Endothelial cell of umbilical vein (primary cell): ENCODE results near the gene ZBTB18.

Experiments used
- EZH2 ChIP-seq: IDR thresholded peaks from 2 replicates; pipeline ENCODE4 v1.6.1; 2012; ENCODE audit warnings: borderline replicate concordance, low read depth, mild to moderate bottlenecking, moderate library complexity, low read length, inconsistent platforms; ENCODE audit not compliant: severe bottlenecking
- FOS ChIP-seq: IDR thresholded peaks from 2 replicates; pipeline ENCODE4 v1.6.1; 2011; ENCODE audit warnings: mild to moderate bottlenecking, low read length, moderate library complexity, borderline replicate concordance; ENCODE audit not compliant: insufficient read depth
- GATA2 ChIP-seq: IDR thresholded peaks from 2 replicates; pipeline ENCODE4 v1.7.0; 2011; ENCODE audit warnings: low read depth, mild to moderate bottlenecking, moderate library complexity, mixed read lengths, low read length; ENCODE audit not compliant: insufficient read length, insufficient read depth
- JUN ChIP-seq: IDR thresholded peaks from 2 replicates; pipeline ENCODE4 v1.6.1; 2011; ENCODE audit warnings: borderline replicate concordance, low read depth; ENCODE audit not compliant: insufficient read length, insufficient read depth
- MYC ChIP-seq: IDR thresholded peaks from one replicate; pipeline ENCODE4 v1.6.1; 2011; ENCODE audit warnings: mild to moderate bottlenecking, low read depth, low read length
- POLR2A ChIP-seq: IDR thresholded peaks from 2 replicates; pipeline ENCODE4 v1.6.1; 2012; ENCODE audit warnings: low read depth, mild to moderate bottlenecking, control low read depth, low read length
- POLR2AphosphoS5 ChIP-seq: IDR thresholded peaks from 2 replicates; pipeline ENCODE4 v1.6.1; 2012; ENCODE audit warnings: low read depth, mild to moderate bottlenecking, control low read depth, low read length, moderate library complexity; ENCODE audit not compliant: insufficient read depth
- TF ChIP-seq, protein P1 (sequence below), 2 donors: IDR thresholded peaks; 1 replicate in 1 of 2; 2 replicates in 1 of 2; pipeline ENCODE4 v1.5.1; 2011; ENCODE audit warnings: low read length in 2 of 2, mild to moderate bottlenecking in 2 of 2, moderate library complexity in 2 of 2, control low read depth in 1 of 2, inconsistent platforms in 1 of 2, low read depth in 1 of 2; ENCODE audit not compliant: insufficient read depth in 1 of 2; ENCODE audit errors: extremely low read depth in 1 of 2
- TF ChIP-seq, protein P2 (sequence below): IDR thresholded peaks from 2 replicates; pipeline ENCODE4 v1.6.1; 2011; ENCODE audit not compliant: insufficient read depth, insufficient read length

DNA sequence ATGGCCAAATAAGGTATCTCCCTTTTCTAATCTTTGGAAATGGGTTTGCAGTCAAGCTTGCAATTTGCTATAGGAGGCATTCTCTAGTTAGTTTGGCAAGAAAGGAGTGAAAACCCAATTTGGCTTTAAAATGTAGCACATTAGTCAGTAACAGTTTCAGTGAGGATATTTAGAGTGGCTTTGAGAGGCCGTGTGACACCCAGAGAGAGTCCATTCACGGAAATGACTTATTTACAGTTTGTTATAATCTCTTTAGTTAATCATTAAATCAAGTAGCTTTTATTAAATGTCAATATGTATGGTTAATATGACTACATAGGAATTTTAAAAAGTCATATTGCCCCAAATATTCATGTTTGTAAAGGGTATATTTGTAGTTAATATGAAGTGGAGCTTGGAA lies 9.6 kb downstream of the ZBTB18 start:
- TF ChIP-seq, protein P1, sequence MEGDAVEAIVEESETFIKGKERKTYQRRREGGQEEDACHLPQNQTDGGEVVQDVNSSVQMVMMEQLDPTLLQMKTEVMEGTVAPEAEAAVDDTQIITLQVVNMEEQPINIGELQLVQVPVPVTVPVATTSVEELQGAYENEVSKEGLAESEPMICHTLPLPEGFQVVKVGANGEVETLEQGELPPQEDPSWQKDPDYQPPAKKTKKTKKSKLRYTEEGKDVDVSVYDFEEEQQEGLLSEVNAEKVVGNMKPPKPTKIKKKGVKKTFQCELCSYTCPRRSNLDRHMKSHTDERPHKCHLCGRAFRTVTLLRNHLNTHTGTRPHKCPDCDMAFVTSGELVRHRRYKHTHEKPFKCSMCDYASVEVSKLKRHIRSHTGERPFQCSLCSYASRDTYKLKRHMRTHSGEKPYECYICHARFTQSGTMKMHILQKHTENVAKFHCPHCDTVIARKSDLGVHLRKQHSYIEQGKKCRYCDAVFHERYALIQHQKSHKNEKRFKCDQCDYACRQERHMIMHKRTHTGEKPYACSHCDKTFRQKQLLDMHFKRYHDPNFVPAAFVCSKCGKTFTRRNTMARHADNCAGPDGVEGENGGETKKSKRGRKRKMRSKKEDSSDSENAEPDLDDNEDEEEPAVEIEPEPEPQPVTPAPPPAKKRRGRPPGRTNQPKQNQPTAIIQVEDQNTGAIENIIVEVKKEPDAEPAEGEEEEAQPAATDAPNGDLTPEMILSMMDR (IDR thresholded peaks at IDR 0.05; ENCODE audit: extremely low read depth in 1 of 2, insufficient read depth in 1 of 2, low read depth in 1 of 2, low read length in 2 of 2) = no peak
- TF ChIP-seq POLR2AphosphoS5 = no peak
- no peak for TF ChIP-seq MYC
- TF ChIP-seq POLR2A = no peak
- no peak for TF ChIP-seq JUN
- TF ChIP-seq EZH2 = no peak
- TF ChIP-seq, protein P2, sequence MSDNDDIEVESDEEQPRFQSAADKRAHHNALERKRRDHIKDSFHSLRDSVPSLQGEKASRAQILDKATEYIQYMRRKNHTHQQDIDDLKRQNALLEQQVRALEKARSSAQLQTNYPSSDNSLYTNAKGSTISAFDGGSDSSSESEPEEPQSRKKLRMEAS = no peak
- no peak for TF ChIP-seq FOS
- no peak for TF ChIP-seq GATA2
